Measurements from ENCODE around the gene ATP2C2. TPM values are rescaled to one million over a fixed set of nuclear protein-coding genes. Genes with fewer than 3 reads are reported as not detected.
"Not testable (repeated sequence)": the region's sequence is repeated elsewhere in the genome, so short reads cannot be mapped to it uniquely, and the experiment has no call there.

Gene ATP2C2
- total and polyA plus RNA-seq, 5 donors: not detected

DNA sequence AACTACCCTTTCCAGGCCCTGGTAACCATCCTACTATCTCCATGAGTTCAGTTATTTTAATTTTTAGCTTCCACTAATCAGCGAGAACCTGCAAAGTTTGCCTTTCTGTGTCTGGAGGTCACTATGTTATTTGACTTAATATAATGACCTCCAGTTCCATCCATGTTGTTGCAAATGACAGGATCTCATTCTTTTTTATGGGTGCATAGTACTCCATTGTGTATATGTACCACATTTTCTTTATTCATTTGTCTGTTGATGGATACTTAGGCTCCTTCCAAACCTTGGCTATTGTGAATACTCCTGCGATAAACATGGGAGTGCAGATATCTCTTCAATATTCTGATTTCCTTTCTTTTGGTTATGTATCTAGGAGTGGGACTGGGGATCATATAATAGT, 31.6 kb downstream of the ATP2C2 start:
- DNase-seq; H3K27me3 ChIP-seq (ENCODE audit: control insufficient read depth, insufficient read depth); ATAC-seq; H3K9me3 ChIP-seq (ENCODE audit: control insufficient read depth, low read length); H3K27ac ChIP-seq (ENCODE audit: low read length); intact Hi-C loops (cut with DNase I); H3K4me1 ChIP-seq (ENCODE audit: control insufficient read depth, insufficient read depth, low read length); H3K4me3 ChIP-seq (ENCODE audit: low read length): not testable (repeated sequence)
- 74% methylated on average over 2 of the region's 2 CpGs for WGBS

DNA sequence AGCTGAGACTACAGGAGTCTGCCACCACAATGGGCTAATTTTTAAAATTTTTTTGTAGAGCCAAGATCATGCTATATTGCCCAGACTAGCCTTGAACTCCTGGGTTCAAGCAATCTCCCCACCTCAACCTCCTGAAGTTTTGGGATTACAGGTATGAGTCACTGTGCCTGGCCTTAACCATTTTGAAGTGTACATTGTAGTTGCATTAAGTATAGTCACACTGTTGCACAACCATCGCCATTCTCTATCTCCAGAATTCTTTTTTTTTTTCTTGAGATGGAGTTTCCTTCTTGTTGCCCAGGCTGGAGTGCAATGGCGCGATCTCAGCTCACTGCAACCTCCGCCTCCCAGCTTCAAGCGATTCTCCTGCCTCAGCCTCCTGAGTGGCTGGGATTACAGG, 35.1 kb downstream of the ATP2C2 start:
- H3K9me3 ChIP-seq (ENCODE audit: control insufficient read depth, low read length); DNase-seq; H3K27ac ChIP-seq (ENCODE audit: low read length); H3K27me3 ChIP-seq (ENCODE audit: control insufficient read depth, insufficient read depth); H3K4me3 ChIP-seq (ENCODE audit: low read length); ATAC-seq; H3K4me1 ChIP-seq (ENCODE audit: control insufficient read depth, insufficient read depth, low read length); intact Hi-C loops (cut with DNase I): not testable (repeated sequence)
- 96% methylated on average over 5 of the region's 5 CpGs for WGBS

- Histone ChIP-seq H3K27me3 (ENCODE audit: control insufficient read depth, insufficient read depth) (no peaks in the 10 kb centered on the region), H3K4me1 (ENCODE audit: control insufficient read depth, insufficient read depth, low read length) (no peaks in the 10 kb centered on the region), H3K4me3 (ENCODE audit: low read length) (no peak overlapping the region), H3K27ac (ENCODE audit: low read length) (no peak overlapping the region), H3K9me3 (ENCODE audit: control insufficient read depth, low read length) (no peaks in the 10 kb centered on the region)
- no peak for DNase-seq
- WGBS: 87% methylated on average over 3 of the region's 3 CpGs
- intact Hi-C loops (cut with DNase I): no loop called here
- ATAC-seq: no peak
These were observed 36.0 kb downstream of the ATP2C2 start for GRCh38 chr16:84404324-84404723.

DNA sequence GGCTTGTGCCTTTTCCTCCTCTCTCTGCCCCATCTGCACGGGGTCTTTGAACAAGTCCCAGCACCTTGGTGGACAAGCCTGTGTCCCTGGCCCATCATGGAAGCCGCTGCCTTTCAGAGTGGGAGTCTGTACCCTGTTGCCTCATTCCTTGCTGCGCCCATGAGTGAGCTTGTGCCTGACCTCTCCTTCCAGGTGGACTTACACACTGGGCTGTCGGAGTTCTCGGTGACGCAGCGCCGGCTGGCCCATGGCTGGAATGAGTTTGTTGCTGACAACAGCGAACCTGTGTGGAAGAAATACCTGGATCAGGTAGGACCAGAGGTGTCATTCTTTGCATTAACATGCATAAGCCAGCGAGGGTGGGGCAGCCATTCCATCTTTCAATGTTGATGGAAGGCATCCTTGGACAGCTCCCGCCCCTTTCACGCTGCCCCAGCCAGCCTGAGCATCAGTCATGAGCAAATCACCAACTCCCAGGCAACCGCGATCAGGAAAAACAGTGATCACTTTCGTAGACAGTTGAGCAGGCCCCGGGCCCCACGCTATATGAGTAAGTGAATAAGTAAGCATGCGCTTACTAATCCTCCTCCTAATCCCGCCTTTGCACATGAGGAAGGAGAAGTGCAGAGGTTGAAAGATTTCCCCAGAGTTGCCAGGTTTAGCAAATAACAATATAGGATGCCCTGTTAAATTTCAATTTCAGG, 36.8 kb downstream of the ATP2C2 start:
- H3K27me3 ChIP-seq (ENCODE audit: control insufficient read depth, insufficient read depth): no peaks in the 10 kb centered on the region
- ATAC-seq (no peak), DNase-seq (no peak)
- H3K9me3 ChIP-seq (ENCODE audit: control insufficient read depth, low read length): no peaks in the 10 kb centered on the region
- H3K27ac ChIP-seq (ENCODE audit: low read length): no peak overlapping the region
- no peaks in the 10 kb centered on the region for H3K4me1 ChIP-seq (ENCODE audit: control insufficient read depth, insufficient read depth, low read length)
- no peak overlapping the region for H3K4me3 ChIP-seq (ENCODE audit: low read length)
- intact Hi-C loops (cut with DNase I): no loop called here
- WGBS: 89% methylated on average over 19 of the region's 19 CpGs

DNA sequence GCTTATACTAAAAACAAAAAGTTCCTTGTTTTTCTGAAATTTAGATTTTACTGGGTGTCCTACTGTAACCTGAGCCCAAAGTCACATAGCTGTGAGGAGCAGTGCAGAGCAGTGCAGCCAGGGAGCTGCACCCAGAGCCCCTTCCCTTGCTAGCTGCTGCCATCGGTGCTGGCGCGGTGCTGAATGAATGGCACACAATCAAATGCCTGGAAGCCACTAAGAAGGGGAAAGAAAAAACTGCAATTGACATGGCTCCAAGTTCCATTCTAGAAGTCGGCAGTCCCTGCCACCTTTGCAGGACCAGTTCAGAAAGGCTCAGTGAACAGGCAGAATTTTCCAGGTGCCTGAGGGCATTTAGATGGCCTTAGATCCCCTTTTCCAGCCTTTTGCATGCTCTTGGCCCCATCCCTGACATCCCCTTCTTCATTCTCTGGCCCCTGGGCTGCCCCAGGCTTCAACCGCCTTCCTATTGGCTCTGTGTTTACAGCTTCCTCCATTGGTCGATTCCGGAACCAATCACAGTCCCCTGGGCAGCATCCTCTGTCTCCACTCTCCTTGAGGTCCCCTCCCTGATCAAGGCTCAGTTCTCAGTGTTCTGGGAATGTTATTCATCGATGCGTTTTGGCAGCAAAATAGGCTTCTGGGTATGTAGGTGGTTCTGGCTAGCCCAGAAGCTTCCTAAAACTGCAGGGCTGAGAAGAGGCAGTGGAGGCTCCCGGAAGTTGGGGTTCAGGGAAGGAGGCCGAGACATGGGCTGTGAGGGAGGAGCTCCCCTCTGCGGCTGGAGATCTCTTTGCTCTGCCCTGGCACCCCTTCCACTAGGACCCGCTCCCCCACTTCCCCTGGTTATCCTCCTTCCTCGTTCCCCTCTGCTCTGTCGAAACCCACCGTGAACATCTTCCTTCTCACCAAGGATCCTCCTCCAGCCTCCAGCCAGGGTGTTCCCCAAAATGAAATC, 37.9 kb downstream of the ATP2C2 start:
- DNase-seq: no peak
- no peak for ATAC-seq
- intact Hi-C loops (cut with DNase I): no loop called here
- H3K27me3 ChIP-seq (ENCODE audit: control insufficient read depth, insufficient read depth): no peaks in the 10 kb centered on the region
- 69% methylated on average over 16 of the region's 16 CpGs for WGBS
- H3K27ac ChIP-seq (ENCODE audit: low read length): no peak overlapping the region
- H3K9me3 ChIP-seq (ENCODE audit: control insufficient read depth, low read length): no peaks in the 10 kb centered on the region
- H3K4me1 ChIP-seq (ENCODE audit: control insufficient read depth, insufficient read depth, low read length): no peaks in the 10 kb centered on the region
- no peak overlapping the region for H3K4me3 ChIP-seq (ENCODE audit: low read length)

DNA sequence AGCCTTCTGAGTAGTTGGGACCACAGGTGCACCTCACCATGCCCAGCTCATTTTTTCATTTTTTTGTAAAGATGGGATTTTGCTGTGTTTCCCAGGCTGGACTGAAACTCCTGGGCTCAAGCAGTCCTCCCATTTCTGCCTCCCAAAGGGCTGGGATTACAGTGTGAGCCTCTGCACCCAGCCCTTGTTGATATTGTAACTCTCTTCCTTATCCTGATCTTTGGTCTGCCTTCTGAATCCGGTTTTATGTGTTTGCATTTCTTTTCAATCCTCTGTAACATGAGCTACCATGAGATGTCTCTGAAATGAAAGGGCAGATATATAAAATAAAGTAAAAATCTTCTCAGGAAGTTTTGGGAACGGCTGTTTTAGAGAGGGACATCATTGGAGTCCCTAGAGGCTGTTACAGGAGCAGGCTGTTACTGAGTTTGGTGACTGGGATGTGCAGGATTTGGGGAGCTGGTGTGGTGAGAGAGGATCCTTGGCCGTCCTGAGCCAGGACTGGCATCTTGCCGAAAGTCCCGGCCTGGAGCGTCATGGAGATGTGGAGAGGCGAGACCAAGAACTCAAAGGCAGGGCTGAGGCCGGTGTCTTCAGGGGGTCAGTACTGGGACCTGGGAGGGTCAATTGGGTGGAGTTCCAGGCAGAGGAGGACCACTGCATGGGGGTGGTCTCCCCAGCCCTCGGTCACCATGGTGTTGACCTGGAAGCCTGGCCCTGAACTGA, 39.4 kb downstream of the ATP2C2 start:
- intact Hi-C loops (cut with DNase I): no loop called here
- no peak for ATAC-seq
- no peaks in the 10 kb centered on the region for H3K27me3 ChIP-seq (ENCODE audit: control insufficient read depth, insufficient read depth)
- H3K4me1 ChIP-seq (ENCODE audit: control insufficient read depth, insufficient read depth, low read length): no peaks in the 10 kb centered on the region
- H3K27ac ChIP-seq (ENCODE audit: low read length): no peak overlapping the region
- no peak for DNase-seq
- no peaks in the 10 kb centered on the region for H3K9me3 ChIP-seq (ENCODE audit: control insufficient read depth, low read length)
- 73% methylated on average over 9 of the region's 9 CpGs for WGBS
- H3K4me3 ChIP-seq (ENCODE audit: low read length): no peak overlapping the region

- intact Hi-C loops (cut with DNase I): no loop called here
- H3K4me1 ChIP-seq (ENCODE audit: control insufficient read depth, insufficient read depth, low read length): no peaks in the 10 kb centered on the region
- no peak overlapping the region for H3K4me3 ChIP-seq (ENCODE audit: low read length)
- DNase-seq (no peak), ATAC-seq (no peak)
- no peak overlapping the region for H3K27ac ChIP-seq (ENCODE audit: low read length)
- H3K9me3 ChIP-seq (ENCODE audit: control insufficient read depth, low read length): no peaks in the 10 kb centered on the region
- WGBS: 81% methylated on average over 10 of the region's 10 CpGs
- no peaks in the 10 kb centered on the region for H3K27me3 ChIP-seq (ENCODE audit: control insufficient read depth, insufficient read depth)
These were observed 40.0 kb downstream of the ATP2C2 start for GRCh38 chr16:84408314-84408690.

GRCh38 chr16:84408856-84409255, 40.5 kb downstream of the ATP2C2 start:
- no peak for DNase-seq
- no peaks in the 10 kb centered on the region for H3K27me3 ChIP-seq (ENCODE audit: control insufficient read depth, insufficient read depth)
- intact Hi-C loops (cut with DNase I): no loop called here
- H3K27ac ChIP-seq (ENCODE audit: low read length): no peak overlapping the region
- no peak overlapping the region for H3K4me3 ChIP-seq (ENCODE audit: low read length)
- H3K4me1 ChIP-seq (ENCODE audit: control insufficient read depth, insufficient read depth, low read length): no peaks in the 10 kb centered on the region
- H3K9me3 ChIP-seq (ENCODE audit: control insufficient read depth, low read length): no peaks in the 10 kb centered on the region
- no peak for ATAC-seq
- WGBS: 47% methylated on average over 2 of the region's 2 CpGs

DNA sequence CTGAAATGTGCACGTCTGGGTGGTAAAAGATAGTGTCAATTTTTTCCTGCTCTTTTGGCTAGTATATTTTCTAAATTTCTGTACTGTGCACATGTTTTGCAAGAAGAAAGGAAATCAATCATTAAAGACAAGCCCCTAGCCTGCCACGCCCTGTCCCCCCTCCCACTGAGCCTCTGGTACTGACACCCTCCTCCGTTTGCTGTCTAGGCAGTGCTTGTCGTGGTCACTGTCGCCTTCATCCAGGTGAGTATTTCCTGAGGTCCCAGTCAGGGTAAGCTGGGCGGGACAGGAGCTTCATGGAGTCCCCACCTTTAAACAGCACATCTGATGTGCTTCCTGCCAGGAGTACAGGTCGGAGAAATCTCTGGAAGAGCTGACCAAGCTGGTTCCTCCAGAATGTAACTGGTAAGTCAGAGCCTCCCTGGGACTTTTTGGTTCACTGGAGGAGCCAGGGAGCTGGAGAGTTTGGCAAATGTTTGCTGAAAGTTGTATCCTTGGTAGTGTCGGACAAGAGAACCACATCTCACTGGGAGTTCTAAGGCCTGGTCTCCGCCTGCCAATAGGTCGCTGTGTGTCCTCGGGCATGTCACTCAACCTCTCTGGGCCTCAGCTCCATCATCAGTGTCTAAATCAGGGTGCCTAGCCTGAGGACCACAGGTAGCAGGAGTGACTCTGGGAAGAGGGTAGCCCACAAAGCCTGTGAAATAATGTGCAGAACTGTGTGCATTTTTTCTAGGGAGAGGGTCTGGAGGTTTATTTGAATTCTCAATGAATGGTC, 42.2 kb downstream of the ATP2C2 start:
- DNase-seq: no peak
- intact Hi-C loops (cut with DNase I): no loop called here
- Histone ChIP-seq H3K4me1 (ENCODE audit: control insufficient read depth, insufficient read depth, low read length) (no peaks in the 10 kb centered on the region), H3K27ac (ENCODE audit: low read length) (no peak overlapping the region), H3K27me3 (ENCODE audit: control insufficient read depth, insufficient read depth) (no peaks in the 10 kb centered on the region), H3K4me3 (ENCODE audit: low read length) (no peak overlapping the region), H3K9me3 (ENCODE audit: control insufficient read depth, low read length) (no peaks in the 10 kb centered on the region)
- WGBS: 88% methylated on average over 11 of the region's 11 CpGs
- ATAC-seq: no peak

DNA sequence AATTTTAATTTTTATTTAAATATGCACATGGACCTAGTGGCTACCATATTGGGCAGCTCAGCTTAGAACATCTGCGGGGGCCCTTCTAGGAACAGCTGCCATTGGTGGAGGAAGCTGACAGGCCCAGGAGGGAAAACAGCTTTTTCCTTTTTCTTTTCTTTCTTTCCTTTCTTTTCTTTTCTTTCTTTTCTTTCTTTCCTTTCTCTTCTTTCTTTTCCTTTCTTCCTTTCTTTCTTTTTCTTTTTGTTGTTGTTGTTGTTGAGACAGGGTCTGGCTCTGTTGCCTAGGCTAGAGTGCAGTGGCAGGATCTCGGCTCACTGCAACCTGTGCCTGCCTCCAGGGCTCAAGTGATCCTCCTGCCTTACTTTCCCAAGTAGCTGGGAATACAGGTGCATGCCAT, 43.4 kb downstream of the ATP2C2 start:
- H3K9me3 ChIP-seq (ENCODE audit: control insufficient read depth, low read length): no peaks in the 10 kb centered on the region
- DNase-seq (no peak), ATAC-seq (no peak)
- no peaks in the 10 kb centered on the region for H3K4me1 ChIP-seq (ENCODE audit: control insufficient read depth, insufficient read depth, low read length)
- no peak overlapping the region for H3K27ac ChIP-seq (ENCODE audit: low read length)
- WGBS: 95% methylated on average over 2 of the region's 2 CpGs
- no peaks in the 10 kb centered on the region for H3K27me3 ChIP-seq (ENCODE audit: control insufficient read depth, insufficient read depth)
- no peak overlapping the region for H3K4me3 ChIP-seq (ENCODE audit: low read length)
- intact Hi-C loops (cut with DNase I): no loop called here

Data from right cardiac atrium (tissue), 5 donors.